ENCODE data around the gene IL11RA. TPM values are rescaled to one million over a fixed set of nuclear protein-coding genes. Genes with fewer than 3 reads are reported as not detected.

Gene IL11RA
- total and polyA plus RNA-seq, 2 donors (not counting 3 experiments of a cell fraction or from before 2014, with no cell fraction given), result 15.3 to 18.6 TPM

GRCh38 chr9:34685591-34685990 lies 33.6 kb downstream of the IL11RA start:
- Histone ChIP-seq H4K20me1 (replicated peaks; ENCODE audit: control insufficient read depth, extremely low read depth, insufficient read depth, low read length) (no peaks in the 10 kb centered on the region), H3K4me2 (ENCODE audit: insufficient read depth, low read length) (no peak overlapping the region), H3K9me1 (replicated peaks; ENCODE audit: control insufficient read depth, extremely low read depth, insufficient read depth, low read length) (no peaks in the 10 kb centered on the region), H3K79me2 (ENCODE audit: control insufficient read depth, insufficient read depth, low read length) (no peaks in the 10 kb centered on the region), H3K4me1 (ENCODE audit: control insufficient read depth, extremely low read depth, insufficient read depth, low read length) (no peaks in the 10 kb centered on the region), H3K36me3 (ENCODE audit: control insufficient read depth in 2 of 2, extremely low read depth in 1 of 2, insufficient read depth in 2 of 2, low read length in 2 of 2) (no peaks in the 10 kb centered on the region), H3K27me3 (ENCODE audit: control insufficient read depth in 2 of 2, insufficient read depth in 2 of 2, low read length in 2 of 2) (peaks cover 4 to 5% of the 10 kb centered on the region in 2 experiments), H3K9ac (replicated peaks; ENCODE audit: extremely low read depth, insufficient read depth, low read length) (no peak overlapping the region), H3K9me3 (replicated peaks; ENCODE audit: control insufficient read depth, insufficient read depth, low read length) (no peaks in the 10 kb centered on the region), H2AFZ (ENCODE audit: low read depth, low read length) (no peak overlapping the region), H3K27ac (ENCODE audit: insufficient read depth, low read depth, low read length) (no peak overlapping the region), H3K4me3 (replicated peaks in 1 of 3; ENCODE audit: insufficient read depth in 1 of 3, low read depth in 1 of 3, low read length in 3 of 3) (no peak overlapping the region)
- POLR2A ChIA-PET, result no interaction called here
- CTCF ChIA-PET, result interaction anchor here (1.8 to 3.5 kb wide), 2 partner anchors 15 to 17 kb away, joined by 7 to 17 read pairs; no protein-coding TSS in a partner anchor
- FAIRE-seq (no peak), DNase-seq (ENCODE audit: low read depth, low spot score) (no peak)
- no TSS peak for BruUV-seq (replicated peaks)
- intact Hi-C loops (cut with micrococcal nuclease) (no loop called here), dilution Hi-C loops (cut with MboI; ENCODE audit: extremely low pct_ligation_motif_present, low sequenced_read_pairs) (no loop called here)
- TF ChIP-seq CTCF (IDR thresholded peaks at IDR 0.05; ENCODE audit: extremely low read depth in 1 of 2, insufficient read depth in 1 of 2, low read depth in 1 of 2, low read length in 2 of 2) (no peak), POLR2A (IDR thresholded peaks at IDR 0.05; ENCODE audit: low read depth, low read length) (no peak), JUN (IDR thresholded peaks at IDR 0.05; ENCODE audit: borderline replicate concordance, insufficient read depth, insufficient read length, low read depth) (no peak), MYC (IDR thresholded peaks at IDR 0.05; ENCODE audit: low read depth, low read length) (no peak), FOS (IDR thresholded peaks at IDR 0.05; ENCODE audit: borderline replicate concordance, insufficient read depth, low read length) (no peak), GATA2 (IDR thresholded peaks at IDR 0.05; ENCODE audit: insufficient read depth, insufficient read length, low read depth, low read length) (no peak), EZH2 (IDR thresholded peaks at IDR 0.05; ENCODE audit: borderline replicate concordance, low read depth, low read length, severe bottlenecking) (no peak), MAX (IDR thresholded peaks at IDR 0.05; ENCODE audit: insufficient read depth, insufficient read length) (no peak)
